MM.1S (cell line): ENCODE results near the gene FGF12.

Source experiments
- DNase-seq: peaks from one replicate; pipeline ENCODE4 v3.0.0-alpha.2; 2015
- H2AFZ ChIP-seq: fragments of 300-600 bp; sonication (generic); 2 replicates; pipeline ENCODE4 v1.6.0; 2016; ENCODE audit warnings: antibody characterized with exemption, low read length
- H3F3A ChIP-seq: fragments of 300-600 bp; sonication (generic); 2 replicates; pipeline ENCODE4 v1.6.1; 2016; ENCODE audit warnings: mild to moderate bottlenecking, antibody characterized with exemption, low read length, moderate library complexity, mixed read lengths; ENCODE audit not compliant: insufficient read depth
- H3K27ac ChIP-seq: fragments of 300-600 bp; sonication (generic); 2 replicates; pipeline ENCODE4 v1.5.1; 2016; ENCODE audit warnings: mild to moderate bottlenecking, low read length
- H3K27me3 ChIP-seq: fragments of 300-600 bp; sonication (generic); replicated peaks from 2 replicates; pipeline ENCODE4 v1.6.0; 2016; ENCODE audit warnings: low read length; ENCODE audit not compliant: insufficient read depth
- H3K36me3 ChIP-seq: fragments of 300-600 bp; sonication (generic); replicated peaks from 2 replicates; pipeline ENCODE4 v1.6.1; 2016; ENCODE audit warnings: mild to moderate bottlenecking, low read length, mixed read lengths; ENCODE audit not compliant: insufficient read depth
- H3K4me1 ChIP-seq: fragments of 300-600 bp; sonication (generic); 2 replicates; pipeline ENCODE4 v1.6.1; 2016; ENCODE audit warnings: low read length, mixed read lengths
- H3K4me2 ChIP-seq: fragments of 300-600 bp; sonication (generic); 2 replicates; pipeline ENCODE4 v1.6.0; 2016; ENCODE audit warnings: low read depth, low read length
- H3K4me3 ChIP-seq: fragments of 300-600 bp; sonication (generic); 2 replicates; pipeline ENCODE4 v1.5.1; 2016; ENCODE audit warnings: low read length, mixed read lengths
- H3K79me2 ChIP-seq: fragments of 300-600 bp; sonication (generic); 2 replicates; pipeline ENCODE4 v1.6.1; 2016; ENCODE audit warnings: mixed run types, low read length, mixed read lengths
- H3K9ac ChIP-seq: fragments of 300-600 bp; sonication (generic); 2 replicates; pipeline ENCODE4 v1.6.1; 2016; ENCODE audit warnings: low read length, mixed read lengths
- H3K9me2 ChIP-seq: fragments of 300-600 bp; sonication (generic); replicated peaks from 2 replicates; pipeline ENCODE4 v1.6.1; 2016; ENCODE audit warnings: mild to moderate bottlenecking, low read length, mixed read lengths; ENCODE audit not compliant: insufficient read depth
- H3K9me3 ChIP-seq: fragments of 300-600 bp; sonication (generic); replicated peaks from 2 replicates; pipeline ENCODE4 v1.6.1; 2016; ENCODE audit warnings: mild to moderate bottlenecking, low read length, mixed read lengths; ENCODE audit not compliant: insufficient read depth
- H4K20me1 ChIP-seq: fragments of 300-600 bp; sonication (generic); 2 replicates; pipeline ENCODE4 v1.6.1; 2016; ENCODE audit warnings: mild to moderate bottlenecking, low read length, moderate library complexity, mixed read lengths; ENCODE audit not compliant: insufficient read depth
- CTCF ChIP-seq: fragments of 300-600 bp; sonication (generic); IDR thresholded peaks from 2 replicates; pipeline ENCODE4 v1.5.1; 2016; ENCODE audit warnings: antibody characterized with exemption, low read length, mixed read lengths
- EZH2 ChIP-seq: fragments of 300-600 bp; sonication (generic); optimal IDR thresholded peaks from 2 replicates; pipeline ENCODE3; 2017; ENCODE audit warnings: low read depth, mild to moderate bottlenecking, antibody characterized with exemption, low read length, mixed read lengths
- EZH2phosphoT487 ChIP-seq: fragments of 300-600 bp; sonication (generic); IDR thresholded peaks from 2 replicates; pipeline ENCODE4 v1.6.1; 2018; ENCODE audit warnings: antibody characterized with exemption, low read length

The FGF12 gene

DNA sequence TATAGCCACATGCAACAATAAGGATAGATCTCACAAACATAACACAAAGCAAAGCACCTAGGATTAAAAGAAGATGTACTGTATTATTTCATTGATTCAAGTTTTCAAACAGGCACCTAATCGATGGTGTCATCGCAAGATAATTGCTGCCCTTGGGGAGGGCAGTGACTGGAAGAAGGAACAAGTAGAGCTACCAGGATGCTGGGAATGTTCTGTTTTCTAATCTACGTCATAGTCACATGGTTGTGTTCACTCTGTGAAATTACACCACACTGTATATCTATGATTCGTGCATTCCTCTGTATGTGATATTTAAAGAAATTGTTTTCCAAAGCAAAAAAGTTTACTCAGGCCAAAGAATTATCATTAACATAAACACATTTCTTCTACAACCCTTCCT is 236.6 kb downstream of the FGF12 start:
- no peaks in the 10 kb centered on the region for H3K4me1 ChIP-seq
- no peaks in the 10 kb centered on the region for H4K20me1 ChIP-seq
- H2AFZ ChIP-seq: no peak overlapping the region
- no peaks in the 10 kb centered on the region for H3F3A ChIP-seq
- no peaks in the 10 kb centered on the region for H3K79me2 ChIP-seq
- no peaks in the 10 kb centered on the region for H3K36me3 ChIP-seq
- DNase-seq: no peak
- H3K27ac ChIP-seq: no peak overlapping the region
- H3K9me2 ChIP-seq: no peaks in the 10 kb centered on the region
- H3K9ac ChIP-seq: no peak overlapping the region
- H3K4me3 ChIP-seq: no peak overlapping the region
- H3K9me3 ChIP-seq: no peaks in the 10 kb centered on the region
- TF ChIP-seq EZH2phosphoT487: no peak
- no peak for TF ChIP-seq CTCF
- TF ChIP-seq EZH2: no peak
- H3K4me2 ChIP-seq: no peak overlapping the region
- no peaks in the 10 kb centered on the region for H3K27me3 ChIP-seq

DNA sequence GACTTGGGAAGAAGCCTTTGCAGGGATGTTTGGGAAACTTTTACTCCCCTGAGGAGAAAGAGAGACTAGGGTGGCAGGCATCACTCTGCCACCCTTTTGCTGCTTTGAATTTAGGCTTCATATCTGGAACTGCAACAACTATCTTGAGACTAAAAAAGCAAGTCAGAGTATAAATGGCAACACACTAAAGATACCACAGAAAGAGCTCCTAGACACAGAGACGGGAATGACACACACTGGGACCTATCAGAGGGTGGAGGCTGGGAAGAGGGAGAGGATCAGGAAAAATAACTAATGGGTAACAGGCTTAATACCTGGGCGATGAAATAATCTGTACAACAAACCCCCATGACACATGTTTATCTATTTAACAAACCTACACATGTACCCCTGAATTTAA is 237.8 kb downstream of the FGF12 start:
- no peak overlapping the region for H3K4me3 ChIP-seq
- no peaks in the 10 kb centered on the region for H3K4me1 ChIP-seq
- no peaks in the 10 kb centered on the region for H3K27me3 ChIP-seq
- no peaks in the 10 kb centered on the region for H3K9me3 ChIP-seq
- no peaks in the 10 kb centered on the region for H3K79me2 ChIP-seq
- no peaks in the 10 kb centered on the region for H3F3A ChIP-seq
- no peaks in the 10 kb centered on the region for H3K9me2 ChIP-seq
- no peak overlapping the region for H3K4me2 ChIP-seq
- H3K9ac ChIP-seq: no peak overlapping the region
- no peaks in the 10 kb centered on the region for H4K20me1 ChIP-seq
- no peak overlapping the region for H3K27ac ChIP-seq
- no peak for DNase-seq
- no peak overlapping the region for H2AFZ ChIP-seq
- no peak for TF ChIP-seq EZH2
- H3K36me3 ChIP-seq: no peaks in the 10 kb centered on the region

GRCh38 chr3:192487033-192487432 is 240.3 kb downstream of the FGF12 start:
- no peaks in the 10 kb centered on the region for H3K79me2 ChIP-seq
- H3K4me3 ChIP-seq: no peak overlapping the region
- H3K9me2 ChIP-seq: no peaks in the 10 kb centered on the region
- TF ChIP-seq EZH2 (no peak), CTCF (no peak), EZH2phosphoT487 (no peak)
- no peak overlapping the region for H3K4me2 ChIP-seq
- no peaks in the 10 kb centered on the region for H3K36me3 ChIP-seq
- no peaks in the 10 kb centered on the region for H4K20me1 ChIP-seq
- H3K27me3 ChIP-seq: no peaks in the 10 kb centered on the region
- H3F3A ChIP-seq: no peaks in the 10 kb centered on the region
- no peak overlapping the region for H3K27ac ChIP-seq
- no peaks in the 10 kb centered on the region for H3K4me1 ChIP-seq
- no peak overlapping the region for H2AFZ ChIP-seq
- no peak overlapping the region for H3K9ac ChIP-seq
- no peak for DNase-seq
- no peaks in the 10 kb centered on the region for H3K9me3 ChIP-seq

DNA sequence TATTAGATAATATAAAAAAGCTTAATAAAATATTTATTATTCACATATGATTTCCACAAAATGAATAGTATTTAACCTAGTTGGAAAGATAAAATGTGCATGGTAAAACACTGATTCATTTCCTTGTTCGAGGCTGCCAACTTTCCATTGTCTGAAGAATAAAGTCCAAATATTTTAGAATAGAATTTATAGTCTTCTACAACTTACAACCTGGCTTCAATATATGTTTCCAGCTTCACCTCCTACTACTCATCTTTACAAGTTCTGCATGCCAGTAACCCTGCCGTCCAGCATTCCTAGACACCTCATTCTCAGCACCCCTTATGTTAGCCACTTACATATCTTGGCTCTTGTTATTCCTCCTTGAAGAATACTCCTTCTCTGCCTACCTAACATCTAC is 244.5 kb downstream of the FGF12 start:
- TF ChIP-seq EZH2 (no peak), CTCF (no peak), EZH2phosphoT487 (no peak)
- Histone ChIP-seq H3K36me3 (no peaks in the 10 kb centered on the region), H3K27me3 (no peaks in the 10 kb centered on the region), H3K79me2 (no peaks in the 10 kb centered on the region), H3K9ac (no peak overlapping the region), H3K9me2 (no peaks in the 10 kb centered on the region), H4K20me1 (no peaks in the 10 kb centered on the region), H3K4me2 (peak overlapping the region; percentile 46; the same call in 1 of the 2 replicates), H3K9me3 (no peaks in the 10 kb centered on the region), H3K4me1 (no peaks in the 10 kb centered on the region), H2AFZ (0 out of 2 replicates have a peak overlapping the region, but pooled peaks have one; percentile 11), H3K4me3 (peak overlapping the region; percentile 28; the same call in 1 of the 2 replicates), H3K27ac (no peak overlapping the region), H3F3A (no peaks in the 10 kb centered on the region)
- no peak for DNase-seq
